ENCODE data around the gene XRRA1.
"Not testable (repeated sequence)": the region's sequence is repeated elsewhere in the genome, so short reads cannot be mapped to it uniquely, and the experiment has no call there.

Gene XRRA1

GRCh38 chr11:74948898-74949752, at the start of gene XRRA1, which contains the start of gene SPCS2:
TSS of gene XRRA1 (minus strand) at chr11:74949091. CDS start at chr11:74940878, 8,213 bp downstream.
TSS of gene SPCS2 (plus strand) at chr11:74949266. CDS start at chr11:74949286, 20 bp downstream.
- TF ChIP-seq CTCF (IDR thresholded peaks at IDR 0.05), result no peak
- DNase-seq (ENCODE audit: low spot score), result peak; percentile 99
- H3K27ac ChIP-seq, result peak within 1 kb of the TSS; percentile 45 to 92

GRCh38 chr11:74992852-74993251, 44.0 kb upstream of the XRRA1 start:
- no peak for TF ChIP-seq CTCF (IDR thresholded peaks at IDR 0.05)
- no peak overlapping the region for H3K27ac ChIP-seq
- H3K4me3 ChIP-seq, result no peak overlapping the region
- no peak for DNase-seq (ENCODE audit: low spot score)

More at GRCh38 chr11:74948898-74949752, at the start of gene XRRA1, which contains the start of gene SPCS2:
- H3K4me3 ChIP-seq, result peak within 1 kb of the TSS; percentile 84

- no peak for TF ChIP-seq CTCF (IDR thresholded peaks at IDR 0.05)
- no peak overlapping the region for H3K4me3 ChIP-seq
Observed at GRCh38 chr11:74990941-74991340, 42.0 kb upstream of the XRRA1 start.

GRCh38 chr11:74990150-74990549, 41.3 kb upstream of the XRRA1 start:
- not testable (repeated sequence) for H3K4me3 ChIP-seq, H3K27ac ChIP-seq

More at GRCh38 chr11:74990941-74991340, 42.0 kb upstream of the XRRA1 start:
- no peak for DNase-seq (ENCODE audit: low spot score)
- H3K27ac ChIP-seq, result no peak overlapping the region

GRCh38 chr11:74989260-74989638, 40.4 kb upstream of the XRRA1 start:
- Histone ChIP-seq H3K4me3 (peak overlapping the region; percentile 92), H3K27ac (peak overlapping the region; percentile 65 to 84)
- DNase-seq (ENCODE audit: low spot score), result no peak
- no peak for TF ChIP-seq CTCF (IDR thresholded peaks at IDR 0.05)

More at GRCh38 chr11:74990150-74990549, 41.3 kb upstream of the XRRA1 start:
- not testable (repeated sequence) for DNase-seq (ENCODE audit: low spot score)

GRCh38 chr11:74988541-74989259, 39.8 kb upstream of the XRRA1 start, which contains the start of gene NEU3:
TSS of gene NEU3 (plus strand) at chr11:74988933. CDS start at chr11:74989061, 128 bp downstream.
- DNase-seq (ENCODE audit: low spot score), result peak; percentile 83
- TF ChIP-seq CTCF (IDR thresholded peaks at IDR 0.05), result no peak

GRCh38 chr11:74984730-74985129, 35.8 kb upstream of the XRRA1 start:
- Histone ChIP-seq H3K4me3 (no peak overlapping the region), H3K27ac (no peak overlapping the region)
- DNase-seq (ENCODE audit: low spot score), result no peak
- no peak for TF ChIP-seq CTCF (IDR thresholded peaks at IDR 0.05)

More at GRCh38 chr11:74988541-74989259, 39.8 kb upstream of the XRRA1 start, which contains the start of gene NEU3:
- Histone ChIP-seq H3K27ac (peak within 1 kb of the TSS; percentile 65 to 84), H3K4me3 (peak within 1 kb of the TSS; percentile 92)

Measured in coronary artery (tissue), 2 donors.